GM18858 (cell line): ENCODE data around the gene LPP.

Experiments
- ATAC-seq: cut with Tn5 transposase; IDR thresholded peaks from one replicate; pipeline ENCODE4 v1.9.1; 2021; ENCODE audit not compliant: unreplicated experiment

LPP gene

DNA sequence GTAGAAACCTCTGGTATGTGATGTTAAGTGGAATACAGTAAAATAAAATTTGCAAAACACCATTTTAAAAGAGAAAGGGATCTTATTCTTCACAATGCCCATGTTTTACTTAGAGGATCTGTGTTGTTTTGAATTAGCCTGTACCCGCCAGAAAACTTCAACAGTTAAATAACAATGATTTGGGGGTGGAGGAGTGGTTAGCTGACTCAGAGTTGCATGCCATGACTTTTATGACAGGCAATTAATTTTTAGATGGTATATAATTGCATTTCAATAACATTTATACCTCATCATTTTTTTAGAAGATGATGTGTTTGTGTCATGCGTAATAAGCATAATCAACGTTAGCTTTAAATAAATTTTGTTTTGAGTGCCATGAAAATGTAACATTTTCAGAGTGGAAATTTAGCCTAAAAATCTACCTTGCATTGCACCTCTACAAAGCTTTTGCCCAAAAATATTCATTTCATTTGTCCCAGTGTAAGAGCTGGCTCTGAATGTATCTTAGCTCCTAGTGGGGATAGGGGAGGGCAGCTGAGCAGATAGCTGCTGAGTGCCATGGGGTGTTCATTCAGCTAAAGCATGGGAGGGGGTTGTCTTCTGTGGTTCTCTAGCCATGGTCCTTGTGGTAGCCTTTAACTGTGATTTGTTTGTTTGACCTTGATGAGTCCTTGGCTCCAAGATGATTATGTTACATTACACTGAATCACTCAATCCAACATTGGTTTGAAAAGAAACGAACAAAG lies 379.8 kb downstream of the LPP start:
- no peak for ATAC-seq

DNA sequence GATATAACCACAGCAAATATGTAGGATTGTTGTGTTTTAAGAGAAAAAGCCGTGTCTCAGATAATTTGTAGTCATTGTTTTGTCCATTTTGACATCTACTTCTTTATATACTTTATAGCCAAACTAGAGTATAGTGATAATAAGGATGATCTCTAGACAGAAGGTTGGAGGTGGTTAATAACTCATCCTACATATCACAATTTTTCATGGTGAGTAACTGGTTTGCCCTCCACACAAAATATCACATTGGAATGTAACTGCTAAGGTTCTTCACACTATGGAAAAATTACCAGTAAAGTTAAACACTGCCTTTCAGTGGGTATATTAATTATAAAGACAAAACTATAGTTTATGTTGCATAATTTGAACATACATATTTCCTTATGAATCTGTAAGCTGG lies 380.7 kb downstream of the LPP start:
- no peak for ATAC-seq

DNA sequence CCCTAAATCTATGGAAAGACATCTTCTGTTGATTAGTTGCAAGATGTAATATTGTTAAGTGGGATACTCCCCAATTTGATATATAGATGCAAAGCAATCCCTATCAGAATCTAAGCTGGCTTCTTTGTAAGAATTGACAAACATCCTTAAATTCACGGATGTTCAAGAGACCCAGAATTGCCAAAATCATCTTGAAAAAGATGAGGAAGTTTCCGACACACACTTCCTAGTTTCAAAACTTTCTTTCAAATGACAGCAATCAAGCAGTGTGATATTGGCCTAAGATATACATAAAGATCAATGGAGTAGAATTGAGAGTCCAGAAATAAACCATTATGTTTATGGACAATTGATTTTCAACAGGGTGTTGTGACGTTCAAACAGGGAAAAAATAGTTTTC lies 383.6 kb downstream of the LPP start:
- no peak for ATAC-seq

DNA sequence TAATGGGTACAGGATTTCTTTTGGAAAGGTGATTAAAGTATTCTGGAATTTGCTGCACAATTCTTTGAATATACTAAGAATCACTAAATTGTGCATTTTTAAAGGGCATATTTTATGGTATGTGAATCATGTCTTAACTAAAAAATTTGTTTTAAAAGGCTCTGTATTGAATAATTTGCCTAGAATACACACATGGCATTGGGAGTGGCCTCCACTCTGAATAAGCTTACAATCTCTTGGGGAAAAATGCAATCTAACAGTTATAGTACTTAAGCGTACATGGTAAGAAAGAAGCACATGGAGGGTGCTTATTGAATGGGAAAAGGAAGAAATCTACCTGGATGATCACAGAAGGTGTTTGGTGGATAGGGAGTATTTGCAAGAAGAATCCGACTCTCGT lies 385.1 kb downstream of the LPP start:
- ATAC-seq = no peak

DNA sequence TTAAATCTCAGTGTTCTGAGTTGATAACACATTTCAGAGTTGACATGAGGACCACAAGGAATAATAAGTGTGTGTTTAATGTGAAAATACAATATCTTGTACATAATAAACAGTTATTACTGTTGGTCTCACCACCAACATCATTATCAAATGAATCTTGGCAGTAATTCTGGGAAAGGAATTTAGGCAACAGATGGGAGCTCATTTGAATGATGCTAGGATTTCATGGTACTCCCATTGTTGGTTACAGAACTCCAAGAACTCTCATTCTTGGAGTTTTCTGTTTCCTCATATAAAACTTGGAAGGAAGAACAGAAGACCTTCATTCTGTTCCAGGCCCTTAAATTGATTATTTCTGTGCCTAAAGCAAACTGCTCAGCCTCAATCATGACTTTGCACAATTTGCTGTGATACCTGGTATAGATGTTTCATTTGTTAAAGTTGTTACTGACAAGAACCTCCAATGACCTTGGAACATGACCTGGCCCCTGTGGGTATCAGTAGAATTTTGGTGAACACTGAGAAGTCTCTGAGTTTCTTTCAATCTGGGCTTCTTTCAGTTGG lies 385.8 kb downstream of the LPP start:
- ATAC-seq = no peak

DNA sequence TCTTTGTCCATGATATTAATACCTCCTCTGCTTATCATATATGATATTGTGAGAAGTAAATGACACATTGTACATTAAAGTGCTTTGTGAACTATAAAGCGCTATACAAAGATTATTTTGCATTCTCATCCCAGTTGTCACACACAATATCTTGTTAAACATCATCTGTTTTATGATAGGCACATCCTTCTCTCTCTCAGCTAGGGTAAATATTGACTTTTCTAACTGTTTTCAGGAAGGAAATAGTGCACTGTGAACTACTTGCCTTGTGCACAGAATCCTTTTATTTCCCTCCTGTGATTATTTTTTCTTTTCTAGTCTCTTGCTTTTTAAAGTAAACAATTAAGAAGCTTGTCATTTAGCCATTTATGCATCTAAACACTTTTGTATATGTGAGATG lies 388.2 kb downstream of the LPP start:
- ATAC-seq = no peak

DNA sequence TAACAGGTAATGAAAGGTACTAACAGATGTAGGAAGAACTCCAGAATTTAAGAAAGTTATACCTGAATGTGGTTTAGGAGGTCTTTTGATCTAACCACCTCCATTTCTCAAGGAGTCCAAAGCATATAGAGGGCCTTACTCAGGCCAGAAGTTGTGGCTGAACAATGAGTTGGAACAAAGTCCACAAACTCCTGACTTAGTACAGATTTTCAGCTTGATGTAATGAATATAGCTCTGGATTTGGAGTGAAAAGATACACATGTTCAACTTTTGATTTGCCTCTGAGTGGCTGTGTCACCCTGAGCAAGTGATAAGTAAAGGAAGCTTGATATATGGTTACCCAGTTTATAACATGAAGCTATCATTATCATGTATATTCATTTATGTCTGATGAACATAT lies 390.1 kb downstream of the LPP start:
- ATAC-seq = no peak

DNA sequence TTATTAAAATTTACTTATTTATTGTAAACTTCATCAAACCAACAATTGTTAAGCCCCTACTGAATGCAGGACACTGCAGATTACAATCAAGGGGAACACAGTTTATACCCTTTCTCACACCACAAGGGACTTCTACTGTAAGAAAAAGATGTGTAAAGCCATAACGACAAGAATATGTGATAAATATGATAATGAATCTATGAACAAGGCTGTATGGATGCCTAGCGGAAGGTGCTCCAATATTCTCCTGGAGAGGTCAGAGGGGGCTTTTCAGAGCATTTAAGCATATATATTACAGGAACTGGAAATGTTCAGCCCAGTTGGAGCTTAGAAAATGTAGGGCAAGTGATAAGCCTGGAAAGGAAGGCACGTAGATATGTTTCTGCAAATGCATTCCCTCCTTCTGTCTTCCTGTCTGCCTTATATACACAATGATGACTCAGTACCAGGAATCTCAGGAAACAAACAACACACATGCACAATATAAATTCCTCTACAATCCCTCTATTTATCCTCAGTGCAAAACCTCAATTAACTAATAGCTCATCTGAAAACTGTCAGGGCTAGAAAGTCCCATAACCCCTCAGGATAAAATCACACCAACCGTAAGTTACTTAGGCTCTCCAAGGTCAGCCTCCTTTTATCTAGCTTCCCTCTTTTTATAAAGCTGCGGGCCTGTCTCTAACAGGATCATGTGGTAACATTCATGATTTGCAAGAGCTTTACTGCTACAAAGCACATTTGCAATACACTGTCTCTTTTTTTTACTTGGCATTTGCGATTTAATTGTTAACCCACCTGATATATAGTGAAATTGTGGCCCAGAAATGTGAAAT lies 393.1 kb downstream of the LPP start:
- no peak for ATAC-seq

DNA sequence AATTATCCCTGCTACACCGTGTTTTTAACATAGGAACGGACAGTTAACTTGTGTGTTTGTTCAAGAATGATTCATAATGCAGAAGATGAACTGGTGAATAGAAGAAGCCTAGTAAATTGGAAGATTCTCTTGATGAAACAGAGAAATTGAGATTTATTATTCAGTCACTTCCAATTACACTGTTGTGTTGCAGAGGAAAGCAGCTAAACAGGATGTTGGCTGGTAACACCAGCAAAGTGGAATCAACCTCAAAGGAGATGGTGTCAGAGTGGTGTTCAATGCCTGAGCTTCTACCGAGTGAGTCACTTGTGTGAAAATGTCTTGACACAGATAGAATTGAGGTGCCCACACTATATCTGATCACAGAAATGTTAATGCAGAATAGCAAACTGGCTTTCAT lies 399.6 kb downstream of the LPP start:
- ATAC-seq = no peak

DNA sequence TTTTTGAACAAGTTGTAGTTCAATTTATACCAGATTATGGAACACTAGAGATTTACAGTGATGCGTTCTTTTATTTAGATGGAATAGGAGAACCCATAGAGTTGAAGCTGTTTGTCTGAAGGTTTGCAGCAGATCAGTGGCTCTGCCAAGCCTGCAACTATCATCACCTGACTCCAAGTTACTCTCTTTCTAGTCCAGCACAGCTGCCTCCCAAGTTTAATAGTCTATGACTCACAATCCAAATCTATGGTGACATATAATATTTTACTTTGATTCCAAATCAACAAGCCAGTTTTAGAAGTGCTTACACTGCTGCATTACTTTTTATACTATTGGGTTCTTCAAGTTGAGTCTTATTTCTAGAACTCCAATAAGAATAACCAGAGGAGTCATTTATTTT lies 400.4 kb downstream of the LPP start:
- no peak for ATAC-seq

DNA sequence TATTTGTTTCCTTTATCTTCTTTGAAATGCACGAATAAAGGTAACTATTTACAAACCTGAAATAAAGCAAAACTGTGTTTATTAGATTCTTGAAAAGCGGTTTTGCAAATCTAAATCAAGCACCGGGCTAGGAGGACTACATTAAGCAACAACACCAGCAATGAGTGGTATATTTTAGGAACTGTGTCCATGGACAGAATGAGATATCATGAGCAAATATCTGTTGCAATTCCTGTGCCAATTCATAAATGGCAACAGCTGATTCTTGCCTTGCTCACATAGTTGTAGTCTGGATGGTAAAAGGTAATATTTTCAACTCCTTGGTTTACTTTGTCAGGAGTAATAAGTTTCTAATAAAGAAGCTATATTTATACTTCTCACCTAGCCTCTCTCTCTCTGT lies 403.3 kb downstream of the LPP start:
- no peak for ATAC-seq

DNA sequence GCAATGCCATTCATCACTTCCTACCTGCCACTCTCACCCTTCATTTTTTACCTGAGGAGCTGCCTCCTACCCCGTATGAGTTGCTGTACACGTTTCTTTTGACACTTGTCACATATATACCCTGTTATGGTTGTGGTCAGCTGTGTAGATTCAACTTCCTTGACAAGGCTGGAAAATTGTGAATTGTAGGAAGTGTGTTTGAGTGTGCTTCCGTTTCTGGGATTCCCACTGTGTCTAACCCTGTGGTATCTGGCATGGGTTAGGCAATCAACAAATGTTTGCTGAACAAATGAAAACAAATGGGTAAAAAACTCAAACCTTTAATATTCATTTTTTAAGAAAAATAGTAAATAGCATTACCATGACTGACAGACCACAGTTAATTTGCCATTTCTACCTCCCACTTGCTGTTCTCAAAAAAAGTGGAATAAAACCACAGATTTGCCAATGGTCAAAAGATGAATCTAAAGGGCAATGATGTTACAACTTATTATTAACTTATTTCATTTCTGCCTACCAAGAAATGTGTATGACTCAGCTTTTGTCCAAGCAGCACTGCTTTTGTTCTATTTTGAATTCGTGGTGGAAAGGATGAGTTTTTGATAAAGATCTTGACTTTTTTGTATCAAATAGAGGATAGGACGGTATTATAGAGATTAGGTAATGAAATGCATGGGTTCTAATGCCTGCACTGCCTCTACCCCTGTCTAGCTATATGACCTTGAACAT lies 404.6 kb downstream of the LPP start:
- ATAC-seq = no peak

DNA sequence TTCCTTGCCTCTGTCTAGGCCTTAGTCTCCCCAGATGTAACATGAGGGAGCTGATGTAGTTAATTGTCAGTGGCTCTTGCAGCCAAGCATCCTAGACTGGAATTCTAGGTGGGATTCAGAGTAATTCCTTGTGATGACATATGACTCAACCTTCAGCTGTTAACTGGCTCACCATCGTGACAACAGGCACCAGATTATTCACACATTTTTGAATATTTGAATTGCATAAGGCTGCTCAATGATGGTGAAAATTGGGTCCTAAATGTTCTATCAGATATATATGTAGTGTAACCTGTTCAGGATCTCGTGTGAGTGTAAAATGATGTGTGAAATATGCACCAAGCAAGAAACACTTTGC lies 405.1 kb downstream of the LPP start:
- no peak for ATAC-seq

DNA sequence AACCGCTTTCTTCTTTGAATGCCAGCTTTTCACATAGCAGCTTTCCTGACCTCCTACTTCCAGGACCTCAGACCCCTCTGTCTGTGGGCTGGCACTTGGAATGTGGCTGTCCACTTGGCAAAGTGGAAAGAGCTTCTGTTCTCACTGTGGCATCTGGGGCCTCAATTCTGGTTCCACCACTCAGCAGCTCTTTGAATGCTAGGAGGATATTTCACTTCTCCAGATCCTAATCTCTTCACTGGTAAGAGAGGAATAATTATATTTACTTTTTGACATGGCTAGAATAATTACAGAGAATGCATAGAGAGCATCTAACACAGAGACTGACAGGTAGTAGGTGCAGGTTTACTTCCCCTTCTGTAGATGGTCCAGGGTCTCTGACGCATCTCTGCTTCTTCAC lies 405.9 kb downstream of the LPP start:
- no peak for ATAC-seq

DNA sequence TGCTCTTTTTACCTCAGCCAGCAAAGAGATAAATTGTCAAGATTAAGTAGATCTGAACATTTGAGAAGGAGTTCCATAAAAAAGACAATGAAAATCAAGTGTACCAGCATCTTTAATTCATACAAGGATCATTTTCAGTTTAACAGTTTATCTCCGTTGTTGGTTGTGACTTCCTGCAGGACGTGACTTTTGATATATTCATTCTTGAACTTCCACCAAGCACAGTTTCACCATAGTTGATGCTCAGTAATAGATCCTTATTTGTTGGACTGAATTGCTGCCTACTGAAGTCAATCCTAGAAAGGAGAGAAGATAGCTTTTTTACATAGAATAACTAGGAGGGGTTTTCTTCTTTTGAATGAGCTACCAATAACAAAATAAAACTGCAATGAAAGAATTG lies 408.2 kb downstream of the LPP start:
- ATAC-seq = no peak

DNA sequence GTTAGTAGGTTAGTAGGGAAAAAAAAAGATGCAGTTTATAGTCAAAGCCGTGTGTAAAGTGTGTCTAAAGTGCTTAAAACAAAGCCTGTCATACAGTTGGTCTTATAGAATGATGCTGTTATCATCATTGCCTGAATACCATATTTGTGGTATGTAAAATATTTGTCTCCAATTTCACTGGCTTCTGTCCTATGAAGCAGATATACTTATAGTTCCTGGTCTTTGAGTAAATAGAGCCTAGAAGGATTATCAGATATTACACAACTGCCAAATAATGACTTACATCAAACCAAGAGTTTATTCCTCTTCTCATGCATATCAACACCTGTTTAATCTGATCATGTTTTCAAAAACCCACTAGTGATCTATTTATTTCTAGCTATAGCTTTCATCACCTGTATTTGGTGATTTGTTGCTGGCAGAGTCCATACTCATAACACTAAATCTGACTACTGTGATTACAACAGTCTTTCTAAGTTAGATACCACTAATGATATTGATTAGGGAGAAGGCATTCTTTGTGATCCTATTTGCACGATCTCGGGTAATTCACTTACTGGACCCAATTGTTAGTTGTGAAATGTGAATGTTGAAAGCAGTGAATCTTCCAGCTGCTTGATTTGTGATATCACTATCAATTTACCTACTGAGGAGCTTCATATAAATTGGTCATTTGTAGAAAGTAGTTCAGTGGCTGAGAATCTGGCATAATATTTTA lies 413.7 kb downstream of the LPP start:
- no peak for ATAC-seq

DNA sequence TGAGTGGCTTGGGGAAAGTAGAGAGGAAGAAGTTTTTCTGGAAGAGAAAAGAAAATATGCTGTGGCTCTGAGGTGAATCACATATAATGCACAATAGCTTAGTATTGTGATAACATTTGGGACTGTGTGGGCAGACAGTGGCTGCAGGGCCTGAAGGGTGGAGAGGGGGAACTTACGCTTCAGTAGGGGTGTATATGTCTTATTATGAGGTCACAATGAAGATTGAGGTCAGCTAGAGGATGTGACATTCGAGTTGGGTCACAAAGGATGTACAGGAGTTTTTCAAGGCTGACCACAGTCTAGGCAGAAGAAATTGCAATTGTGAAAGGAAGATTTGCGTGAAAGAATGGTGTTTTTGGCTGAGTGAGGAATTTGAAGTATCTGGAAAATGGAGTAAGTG lies 414.8 kb downstream of the LPP start:
- ATAC-seq = no peak

DNA sequence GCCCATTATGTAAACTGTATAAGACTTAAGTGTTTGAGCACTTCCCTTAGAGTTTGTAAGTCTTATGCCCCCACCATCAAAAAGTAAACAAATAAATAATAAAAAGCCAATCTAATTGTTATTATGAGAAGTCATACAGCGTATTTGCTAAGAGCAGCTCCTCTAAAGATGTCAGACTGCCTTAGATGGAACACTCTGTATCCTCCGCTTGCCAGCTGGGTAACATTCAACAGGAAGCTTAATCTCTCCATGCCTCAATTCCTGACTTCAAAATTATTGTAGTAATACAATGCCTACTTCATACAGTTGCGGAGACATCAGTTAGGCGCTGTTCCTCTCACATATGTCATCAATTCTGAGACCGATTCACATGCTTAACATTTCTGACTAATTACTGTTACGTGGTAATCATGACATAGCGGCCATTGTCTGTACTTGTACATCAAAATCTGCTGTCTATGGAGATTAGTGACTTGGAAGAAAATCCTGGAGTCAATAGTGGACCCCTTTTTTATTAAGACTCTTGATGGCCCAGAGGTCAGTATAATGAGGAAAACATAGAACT lies 417.7 kb downstream of the LPP start:
- ATAC-seq = no peak

DNA sequence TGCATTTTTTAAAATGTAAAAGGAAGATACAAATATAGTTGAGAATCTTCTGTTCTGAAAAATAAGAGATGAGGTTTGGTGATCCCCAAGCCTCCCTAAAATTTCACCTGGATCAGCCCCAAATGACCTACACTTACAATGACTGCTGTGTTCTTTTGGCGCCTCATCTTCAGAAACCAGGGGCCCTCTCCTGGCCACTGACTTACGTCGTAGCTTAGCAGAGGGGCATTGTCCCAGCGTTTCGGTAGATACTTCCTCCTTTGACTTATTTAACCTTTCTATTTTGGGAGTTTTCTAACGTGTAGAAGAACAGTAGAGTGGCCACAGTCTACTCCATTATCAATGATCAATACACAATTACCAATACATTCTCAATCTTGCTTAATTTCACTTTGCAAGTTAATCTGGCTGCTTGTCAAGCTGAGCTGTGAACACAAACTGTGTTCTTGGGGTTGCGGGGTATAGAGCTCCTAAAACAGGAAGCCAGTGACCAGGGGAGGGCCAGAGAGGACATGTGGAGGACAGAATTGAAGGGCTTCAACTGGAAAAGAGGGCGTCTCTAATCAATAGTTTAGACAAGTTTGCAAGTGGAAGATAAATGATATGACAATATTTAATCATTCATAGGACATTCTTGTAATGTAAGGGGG lies 419.5 kb downstream of the LPP start:
- no peak for ATAC-seq

DNA sequence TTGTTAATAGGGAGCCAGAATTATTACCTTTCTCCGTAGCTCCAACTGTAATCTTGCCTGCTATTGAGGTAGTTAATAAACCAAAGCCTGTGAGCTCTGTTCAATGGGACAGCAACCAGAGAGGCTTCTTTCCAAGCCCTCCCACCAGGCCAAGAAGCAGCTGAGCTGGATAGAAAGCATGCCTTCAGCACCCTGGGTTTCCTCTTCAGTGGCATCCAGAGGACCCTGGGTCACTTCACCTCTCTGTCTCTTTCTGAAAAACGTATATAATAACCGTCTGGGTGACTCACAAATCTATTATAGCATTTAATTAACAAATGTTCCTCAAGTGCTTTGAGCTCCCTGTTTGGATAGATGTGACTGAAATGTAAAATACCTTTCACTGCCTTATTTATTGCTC lies 420.0 kb downstream of the LPP start:
- ATAC-seq = no peak
